Endothelial cell of umbilical vein (primary cell): ENCODE data around the gene CHRM4.

Source experiments
- CTCF ChIP-seq, 2 donors: IDR thresholded peaks; 1 replicate in 1 of 2; 2 replicates in 1 of 2; pipeline ENCODE4 v1.5.1; 2011; ENCODE audit warnings: low read length in 2 of 2, mild to moderate bottlenecking in 2 of 2, moderate library complexity in 2 of 2, control low read depth in 1 of 2, inconsistent platforms in 1 of 2, low read depth in 1 of 2; ENCODE audit not compliant: insufficient read depth in 1 of 2; ENCODE audit errors: extremely low read depth in 1 of 2
- EZH2 ChIP-seq: IDR thresholded peaks from 2 replicates; pipeline ENCODE4 v1.6.1; 2012; ENCODE audit warnings: borderline replicate concordance, low read depth, mild to moderate bottlenecking, moderate library complexity, low read length, inconsistent platforms; ENCODE audit not compliant: severe bottlenecking
- GATA2 ChIP-seq: IDR thresholded peaks from 2 replicates; pipeline ENCODE4 v1.7.0; 2011; ENCODE audit warnings: low read depth, mild to moderate bottlenecking, moderate library complexity, mixed read lengths, low read length; ENCODE audit not compliant: insufficient read length, insufficient read depth

- no peak for TF ChIP-seq CTCF (IDR thresholded peaks at IDR 0.05; ENCODE audit: extremely low read depth in 1 of 2, insufficient read depth in 1 of 2, low read depth in 1 of 2, low read length in 2 of 2)
- TF ChIP-seq GATA2 = no peak
- TF ChIP-seq EZH2 = no peak
Observed at GRCh38 chr11:46397526-46397925, 6.0 kb upstream of the CHRM4 start.
